Inferior parietal cortex (tissue), 1 donor: ENCODE data around the gene TK2.
A peak's percentile ranks its signal among the peaks of the same experiment; 100 is the strongest.
"Not testable (repeated sequence)": the region's sequence is repeated elsewhere in the genome, so short reads cannot be mapped to it uniquely, and the experiment has no call there.

Experiments used
- DNase-seq: peaks from one replicate; pipeline ENCODE4 v3.0.0-alpha.2; 2016; ENCODE audit errors: extremely low spot score

Gene TK2

GRCh38 chr16:66503030-66503429, 46.9 kb downstream of the TK2 start:
- peak; percentile 54 for DNase-seq

DNA sequence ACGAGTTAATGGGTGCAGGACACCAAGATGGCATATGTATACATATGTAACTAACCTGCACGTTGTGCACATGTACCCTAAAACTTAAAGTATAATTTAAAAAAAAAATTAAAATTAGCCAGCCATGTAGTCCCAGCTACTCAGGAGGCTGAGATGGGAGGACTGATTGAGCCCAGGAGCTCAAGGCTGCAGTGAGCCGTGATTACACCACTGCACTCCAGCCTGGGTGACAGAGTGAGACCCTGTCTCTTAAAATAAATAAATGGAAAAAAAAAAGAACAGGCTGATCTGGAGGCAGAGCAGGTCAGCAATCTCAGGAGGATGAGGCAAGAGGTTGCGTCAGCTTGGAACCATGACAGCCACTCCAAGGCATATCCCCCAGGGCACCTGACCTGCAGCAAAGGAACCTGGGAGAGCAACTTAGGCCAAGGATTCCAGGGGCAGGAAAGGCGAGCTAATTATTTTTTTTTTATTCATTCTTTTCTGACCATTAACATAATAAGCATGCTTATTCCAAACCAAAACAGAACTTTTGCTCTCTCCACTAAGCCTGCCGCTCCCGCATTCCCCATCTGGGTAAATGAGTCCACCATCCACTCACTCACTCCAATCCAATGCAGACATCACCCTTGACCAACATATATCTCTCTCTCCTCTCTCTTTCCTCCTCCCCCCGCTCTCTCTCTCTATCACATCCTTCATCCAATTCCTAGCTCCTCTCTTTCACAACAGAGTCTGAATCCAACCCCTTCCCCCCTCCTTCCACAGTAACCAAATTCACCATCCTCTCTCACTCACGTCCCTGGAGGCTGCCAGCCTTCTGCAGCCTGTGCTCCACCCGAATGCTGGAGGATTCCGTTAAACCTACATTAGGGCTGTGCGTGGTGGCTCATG, 47.7 kb downstream of the TK2 start:
- DNase-seq, result no peak

GRCh38 chr16:66501563-66501962, 48.4 kb downstream of the TK2 start:
- not testable (repeated sequence) for DNase-seq

DNA sequence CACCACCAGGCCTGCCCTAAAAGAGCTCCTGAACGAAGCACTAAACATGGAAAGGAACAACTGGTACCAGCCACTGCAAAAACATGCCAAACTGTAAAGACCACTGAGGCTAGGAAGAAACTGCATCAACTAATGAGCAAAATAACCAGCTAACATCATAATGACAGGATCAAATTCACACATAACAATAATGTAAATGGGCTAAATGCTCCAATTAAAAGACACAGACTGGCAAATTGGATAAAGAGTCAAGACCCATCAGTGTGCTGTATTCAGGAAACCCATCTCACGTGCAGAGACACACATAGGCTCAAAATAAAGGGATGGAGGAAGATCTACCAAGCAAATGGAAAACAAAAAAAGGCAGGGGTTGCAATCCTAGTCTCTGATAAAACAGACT, 52.0 kb downstream of the TK2 start:
- DNase-seq, result not testable (repeated sequence)

- DNase-seq, result not testable (repeated sequence)
Measured at GRCh38 chr16:66496226-66496625, 53.7 kb downstream of the TK2 start.

- DNase-seq, result no peak
Measured at GRCh38 chr16:66495440-66495839, 54.5 kb downstream of the TK2 start.

DNA sequence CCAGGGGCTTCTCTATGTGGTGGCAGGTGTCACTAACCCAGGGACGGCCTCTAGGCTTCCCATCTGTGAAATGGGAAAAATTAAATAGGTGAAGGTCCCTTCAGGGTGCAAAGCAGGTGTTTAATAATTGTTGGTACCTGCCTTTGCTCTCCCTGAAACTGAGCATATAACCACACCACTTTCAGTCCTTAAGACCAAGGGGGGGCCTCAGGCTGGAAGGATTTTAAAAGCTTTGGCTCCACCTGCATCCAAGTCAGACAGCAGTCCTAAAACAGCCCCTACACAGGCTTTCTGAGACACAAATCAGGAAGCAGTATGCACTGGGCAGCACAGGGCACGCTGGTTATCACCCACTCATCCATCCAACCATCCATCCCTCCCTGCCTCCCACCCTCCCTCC, 55.0 kb downstream of the TK2 start:
- DNase-seq, result no peak

GRCh38 chr16:66493490-66494401, 56.2 kb downstream of the TK2 start:
- DNase-seq, result no peak

- DNase-seq, result no peak
Measured at GRCh38 chr16:66491716-66492064, 58.2 kb downstream of the TK2 start.

DNA sequence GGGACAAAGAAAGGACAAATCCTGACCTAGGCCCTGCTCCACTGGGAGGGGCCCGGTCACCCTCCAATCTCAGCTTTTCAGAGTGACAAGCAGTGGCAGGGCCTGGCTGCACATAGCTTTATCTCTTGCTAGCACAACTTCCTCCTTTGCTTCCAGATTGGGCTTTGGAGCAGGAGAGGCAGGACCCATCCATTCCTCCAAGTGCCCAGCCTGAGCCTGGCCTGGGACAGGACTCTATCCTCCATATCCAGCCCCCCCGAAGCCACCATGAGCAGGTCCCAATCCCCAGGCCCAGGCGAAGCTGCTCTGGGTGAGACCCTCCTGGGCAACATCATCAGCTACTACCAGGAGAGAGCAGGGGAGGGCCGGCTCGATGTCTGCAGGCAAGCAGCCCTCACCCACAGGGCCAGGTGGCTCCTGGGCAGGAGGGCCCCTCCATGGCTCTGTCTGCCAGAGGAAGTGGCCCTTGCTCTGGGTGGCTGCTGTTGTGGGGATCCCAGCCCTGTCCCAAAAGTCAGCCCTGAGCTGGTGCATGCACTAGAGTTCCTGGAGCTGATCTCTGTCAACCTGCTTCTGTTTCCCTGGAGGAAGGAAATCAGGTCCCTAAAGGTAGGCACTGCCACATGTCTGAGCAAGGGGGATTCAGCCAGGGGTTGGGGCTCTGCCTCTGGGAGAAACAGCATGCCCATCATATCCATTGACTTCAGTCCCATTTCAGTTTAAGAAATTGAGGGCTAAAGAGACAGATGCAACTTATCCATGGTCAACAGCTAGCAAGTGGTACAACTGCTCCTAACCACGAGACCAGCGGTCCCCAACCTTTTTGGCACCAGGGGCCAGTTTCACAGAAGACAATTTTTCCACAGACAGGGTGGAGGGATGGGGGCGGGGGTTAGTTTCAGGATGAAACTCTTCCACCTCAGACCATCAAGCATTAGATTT, 58.9 kb downstream of the TK2 start:
- DNase-seq, result no peak

GRCh38 chr16:66489818-66490217, 60.1 kb downstream of the TK2 start:
- DNase-seq, result no peak

GRCh38 chr16:66489385-66489784, 60.5 kb downstream of the TK2 start:
- DNase-seq, result no peak

GRCh38 chr16:66488505-66488904, 61.4 kb downstream of the TK2 start:
- no peak for DNase-seq

DNA sequence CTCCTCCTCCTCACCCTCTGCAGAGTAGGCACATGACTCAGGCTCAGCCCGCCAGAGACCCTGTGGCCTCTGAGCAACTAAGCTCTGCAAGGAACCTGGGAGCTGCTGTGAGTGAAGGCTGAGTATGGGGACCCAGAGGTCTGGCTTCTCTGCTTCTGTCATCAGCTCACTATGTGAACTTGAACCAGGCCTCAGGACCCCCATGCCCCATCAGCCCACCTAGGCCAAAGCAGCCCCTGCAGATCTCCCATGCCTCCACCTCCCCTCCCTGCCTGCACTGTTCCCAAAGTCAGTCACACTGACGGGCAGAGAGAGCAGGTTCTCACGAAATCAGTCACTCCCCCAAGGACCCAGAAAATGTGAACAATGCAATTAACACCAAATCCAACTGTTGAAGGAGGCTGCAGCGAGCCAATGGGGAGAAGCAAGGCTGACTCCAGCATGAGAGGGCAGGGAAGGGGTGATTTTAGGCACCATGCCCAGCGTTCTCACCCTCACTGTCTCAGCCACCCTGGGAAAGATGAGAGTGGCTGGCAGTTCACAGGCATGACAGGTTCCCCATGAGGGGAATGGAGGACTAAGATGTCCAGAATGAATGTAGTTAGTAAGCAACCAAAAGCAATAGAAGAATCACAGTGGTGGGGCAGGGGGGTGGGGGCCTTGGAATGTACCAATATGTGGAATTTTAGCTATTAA, 62.2 kb downstream of the TK2 start:
- DNase-seq, result no peak

DNA sequence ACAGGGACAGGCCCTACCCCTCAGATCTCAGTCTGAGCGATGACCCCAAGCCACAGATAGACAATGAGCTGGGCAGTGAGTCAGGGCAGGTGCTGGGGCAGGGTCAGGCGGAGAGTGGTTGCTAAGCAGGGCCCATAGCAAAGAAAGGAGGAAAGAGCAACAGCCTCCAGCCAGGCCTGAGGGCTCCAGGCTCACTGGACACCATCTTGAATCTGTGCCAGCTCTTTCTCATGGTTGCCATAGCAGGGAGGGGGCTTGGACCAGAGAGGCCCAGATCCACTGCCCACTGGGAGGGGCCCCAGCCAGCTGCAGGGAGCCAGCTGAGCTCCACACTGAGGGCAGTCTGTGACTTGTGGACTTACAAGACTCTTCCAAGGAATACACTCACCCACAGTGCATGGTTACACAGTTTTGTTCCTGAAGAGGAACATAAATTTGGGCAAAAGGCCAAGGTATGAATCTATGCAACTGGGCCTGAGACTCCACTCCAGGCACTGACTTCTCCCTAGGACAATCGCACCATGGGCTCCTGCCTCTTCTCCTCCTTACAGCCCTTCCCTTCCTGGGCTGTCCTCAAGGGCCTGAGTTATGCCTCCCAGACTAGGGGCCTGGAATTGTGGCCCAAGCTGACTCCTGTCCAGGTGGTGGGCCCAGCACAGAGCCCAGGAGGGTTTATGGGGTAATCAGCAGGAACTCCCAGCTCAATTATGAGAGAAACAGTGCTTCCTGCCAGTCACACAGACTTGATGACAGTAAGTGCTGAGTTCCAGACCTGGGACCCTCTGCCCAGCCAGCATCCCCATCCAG, 62.9 kb downstream of the TK2 start:
- no peak for DNase-seq

GRCh38 chr16:66486199-66486772, 63.6 kb downstream of the TK2 start:
- DNase-seq, result no peak

DNA sequence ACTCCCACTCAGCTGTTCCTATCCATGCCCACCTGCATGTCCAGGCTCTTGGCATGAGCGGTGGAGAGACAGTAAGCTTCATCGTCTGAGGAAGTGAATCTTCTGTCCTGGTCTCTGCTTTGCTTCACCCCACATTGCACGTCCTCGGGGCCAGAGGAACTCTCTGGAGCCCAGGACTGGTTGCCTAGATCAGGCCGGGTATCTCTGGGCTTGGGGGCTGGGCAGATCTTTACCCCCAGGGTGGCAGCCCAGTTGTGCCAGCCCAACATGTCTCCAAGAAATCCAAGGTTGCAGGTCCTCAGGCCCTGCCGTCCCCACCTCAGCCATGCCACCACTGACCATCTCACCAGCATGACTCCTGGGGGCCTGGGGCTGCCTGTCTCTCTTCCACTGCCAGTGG, 64.5 kb downstream of the TK2 start:
- no peak for DNase-seq

DNA sequence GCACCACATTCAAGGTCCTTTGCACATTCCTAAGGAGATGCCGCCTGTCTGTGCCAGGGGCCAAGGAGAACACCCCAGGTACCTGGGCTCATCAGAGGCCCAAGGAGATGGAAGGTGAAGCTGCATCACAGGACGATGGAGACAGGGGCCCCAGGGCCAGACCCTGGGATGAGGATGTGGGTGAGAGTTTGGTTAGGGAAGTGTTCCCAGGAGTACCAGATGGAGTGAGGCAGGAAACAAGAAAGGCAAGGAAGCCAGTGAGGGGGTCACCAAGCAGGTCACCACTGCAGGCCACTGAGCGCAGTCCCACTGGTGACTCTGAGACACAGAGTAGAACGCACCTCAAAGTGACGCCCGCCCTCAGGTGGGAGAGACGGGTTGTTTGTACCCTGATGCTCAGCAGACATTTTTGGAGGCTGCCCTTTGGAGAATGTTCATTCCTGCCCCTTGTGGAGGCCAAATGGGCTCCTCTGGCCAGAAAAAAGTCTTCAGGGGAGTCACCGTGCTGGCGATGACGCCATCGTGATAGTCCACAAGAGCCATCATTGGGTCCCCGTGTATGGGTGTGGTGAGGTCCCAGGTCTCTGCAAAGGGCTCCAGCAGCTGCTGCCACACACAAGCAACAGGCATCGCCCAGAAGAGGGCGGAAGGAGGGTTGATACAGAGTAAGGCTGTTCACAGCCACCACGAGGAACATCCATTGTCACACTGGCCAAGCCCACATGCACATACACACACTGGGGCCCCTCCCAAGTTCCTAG, 65.3 kb downstream of the TK2 start:
- no peak for DNase-seq
